HepG2 (cell line): Measurements from ENCODE around the gene ECD. TPM values are rescaled to one million over a fixed set of nuclear protein-coding genes. Genes with fewer than 3 reads are reported as not detected.

ENCODE experiments used
- ATF4 ChIP-seq, 2 experiments: fragments of 450-650 bp in 1 of 2; sonication (generic) in 1 of 2; formaldehyde crosslinking; IDR thresholded peaks; 2 replicates each; pipeline versions ENCODE4 v1.5.0 to v1.8.0; 2020 to 2022; ENCODE audit warnings: mild to moderate bottlenecking in 1 of 2, missing genetic modification reagents in 1 of 2
- ETV6 ChIP-seq: sonication (generic); formaldehyde crosslinking; conservative IDR thresholded peaks from 2 replicates; pipeline ENCODE4 v1.4.0; 2020; ENCODE audit warnings: missing genetic modification reagents
- IKZF5 ChIP-seq: IDR thresholded peaks from 2 replicates; pipeline ENCODE4 v1.6.1; 2018; ENCODE audit warnings: missing genetic modification reagents, mild to moderate bottlenecking, missing compliant biosample characterization
- MEF2D ChIP-seq: sonication (generic); formaldehyde crosslinking; IDR thresholded peaks from 2 replicates; pipeline ENCODE4 v1.5.1; 2020; ENCODE audit warnings: mild to moderate bottlenecking, missing genetic modification reagents
- PRMT3 ChIP-seq: sonication (generic); formaldehyde crosslinking; IDR thresholded peaks from 2 replicates; pipeline ENCODE4 v1.8.1; 2022; ENCODE audit warnings: low read depth, mild to moderate bottlenecking, moderate library complexity, missing genetic modification reagents, borderline replicate concordance
- ZNF142 ChIP-seq: sonication (generic); formaldehyde crosslinking; IDR thresholded peaks from 2 replicates; pipeline ENCODE4 v1.4.0; 2020; ENCODE audit warnings: missing genetic modification reagents
- ZNF17 ChIP-seq: sonication (generic); formaldehyde crosslinking; IDR thresholded peaks from 2 replicates; pipeline ENCODE4 v1.5.0; 2020; ENCODE audit warnings: mild to moderate bottlenecking, missing genetic modification reagents
- ZNF431 ChIP-seq: sonication (generic); formaldehyde crosslinking; IDR thresholded peaks from 2 replicates; pipeline ENCODE4 v1.9.0; 2022; ENCODE audit warnings: missing genetic modification reagents, low read depth, mild to moderate bottlenecking, borderline replicate concordance
- ZNF7 ChIP-seq: IDR thresholded peaks from 2 replicates; pipeline ENCODE4 v1.6.1; 2016; ENCODE audit warnings: missing biosample characterization, missing genetic modification reagents
- polyA plus RNA-seq, 8 experiments: library from polyadenylated mRNA; depleted of rRNA in 3 of 8; stranded (reverse) in 7 of 8; unstranded in 1 of 8; fragments of >200 nt; fragmentation: Illumina TruSeq in 4 of 8; extraction: Trizol in 4 of 8; gene quantifications; 2 replicates each; pipeline versions ENCODE4 v1.2.1 to v1.2.3, GENCODE V29; 2011 to 2016; ENCODE audit warnings: low read depth in 4 of 8, missing spikeins in 1 of 8, mixed read lengths in 1 of 8; ENCODE audit not compliant: insufficient read depth in 1 of 8
- total RNA-seq, 5 experiments: library from RNA; depleted of rRNA; stranded (reverse); fragments of >200 nt; fragmentation: Illumina TruSeq; extraction: Trizol; gene quantifications; 2 replicates each; pipeline ENCODE4 v1.2.3, GENCODE V29; 2016; ENCODE audit warnings: low read depth in 1 of 5
- TF ChIP-seq, protein P1 (sequence below): fragments of 450-650 bp; IDR thresholded peaks from 2 replicates; pipeline ENCODE4 v1.6.1; 2017; ENCODE audit warnings: mild to moderate bottlenecking
- TF ChIP-seq, protein P2 (sequence below): IDR thresholded peaks from 2 replicates; pipeline ENCODE4 v1.6.1; 2016; ENCODE audit warnings: low read depth, missing genetic modification reagents, missing compliant biosample characterization

ECD gene
- total and polyA plus RNA-seq, 2 of the 13 experiments (the other 11 are each of a cell fraction or from before 2014, with no cell fraction given): 21.5 to 27.6 TPM

- no peak for TF ChIP-seq ZNF142 (CRISPR knock-in tag)
- TF ChIP-seq, protein P1, sequence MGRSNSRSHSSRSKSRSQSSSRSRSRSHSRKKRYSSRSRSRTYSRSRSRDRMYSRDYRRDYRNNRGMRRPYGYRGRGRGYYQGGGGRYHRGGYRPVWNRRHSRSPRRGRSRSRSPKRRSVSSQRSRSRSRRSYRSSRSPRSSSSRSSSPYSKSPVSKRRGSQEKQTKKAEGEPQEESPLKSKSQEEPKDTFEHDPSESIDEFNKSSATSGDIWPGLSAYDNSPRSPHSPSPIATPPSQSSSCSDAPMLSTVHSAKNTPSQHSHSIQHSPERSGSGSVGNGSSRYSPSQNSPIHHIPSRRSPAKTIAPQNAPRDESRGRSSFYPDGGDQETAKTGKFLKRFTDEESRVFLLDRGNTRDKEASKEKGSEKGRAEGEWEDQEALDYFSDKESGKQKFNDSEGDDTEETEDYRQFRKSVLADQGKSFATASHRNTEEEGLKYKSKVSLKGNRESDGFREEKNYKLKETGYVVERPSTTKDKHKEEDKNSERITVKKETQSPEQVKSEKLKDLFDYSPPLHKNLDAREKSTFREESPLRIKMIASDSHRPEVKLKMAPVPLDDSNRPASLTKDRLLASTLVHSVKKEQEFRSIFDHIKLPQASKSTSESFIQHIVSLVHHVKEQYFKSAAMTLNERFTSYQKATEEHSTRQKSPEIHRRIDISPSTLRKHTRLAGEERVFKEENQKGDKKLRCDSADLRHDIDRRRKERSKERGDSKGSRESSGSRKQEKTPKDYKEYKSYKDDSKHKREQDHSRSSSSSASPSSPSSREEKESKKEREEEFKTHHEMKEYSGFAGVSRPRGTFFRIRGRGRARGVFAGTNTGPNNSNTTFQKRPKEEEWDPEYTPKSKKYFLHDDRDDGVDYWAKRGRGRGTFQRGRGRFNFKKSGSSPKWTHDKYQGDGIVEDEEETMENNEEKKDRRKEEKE: no peak
- TF ChIP-seq, protein P2, sequence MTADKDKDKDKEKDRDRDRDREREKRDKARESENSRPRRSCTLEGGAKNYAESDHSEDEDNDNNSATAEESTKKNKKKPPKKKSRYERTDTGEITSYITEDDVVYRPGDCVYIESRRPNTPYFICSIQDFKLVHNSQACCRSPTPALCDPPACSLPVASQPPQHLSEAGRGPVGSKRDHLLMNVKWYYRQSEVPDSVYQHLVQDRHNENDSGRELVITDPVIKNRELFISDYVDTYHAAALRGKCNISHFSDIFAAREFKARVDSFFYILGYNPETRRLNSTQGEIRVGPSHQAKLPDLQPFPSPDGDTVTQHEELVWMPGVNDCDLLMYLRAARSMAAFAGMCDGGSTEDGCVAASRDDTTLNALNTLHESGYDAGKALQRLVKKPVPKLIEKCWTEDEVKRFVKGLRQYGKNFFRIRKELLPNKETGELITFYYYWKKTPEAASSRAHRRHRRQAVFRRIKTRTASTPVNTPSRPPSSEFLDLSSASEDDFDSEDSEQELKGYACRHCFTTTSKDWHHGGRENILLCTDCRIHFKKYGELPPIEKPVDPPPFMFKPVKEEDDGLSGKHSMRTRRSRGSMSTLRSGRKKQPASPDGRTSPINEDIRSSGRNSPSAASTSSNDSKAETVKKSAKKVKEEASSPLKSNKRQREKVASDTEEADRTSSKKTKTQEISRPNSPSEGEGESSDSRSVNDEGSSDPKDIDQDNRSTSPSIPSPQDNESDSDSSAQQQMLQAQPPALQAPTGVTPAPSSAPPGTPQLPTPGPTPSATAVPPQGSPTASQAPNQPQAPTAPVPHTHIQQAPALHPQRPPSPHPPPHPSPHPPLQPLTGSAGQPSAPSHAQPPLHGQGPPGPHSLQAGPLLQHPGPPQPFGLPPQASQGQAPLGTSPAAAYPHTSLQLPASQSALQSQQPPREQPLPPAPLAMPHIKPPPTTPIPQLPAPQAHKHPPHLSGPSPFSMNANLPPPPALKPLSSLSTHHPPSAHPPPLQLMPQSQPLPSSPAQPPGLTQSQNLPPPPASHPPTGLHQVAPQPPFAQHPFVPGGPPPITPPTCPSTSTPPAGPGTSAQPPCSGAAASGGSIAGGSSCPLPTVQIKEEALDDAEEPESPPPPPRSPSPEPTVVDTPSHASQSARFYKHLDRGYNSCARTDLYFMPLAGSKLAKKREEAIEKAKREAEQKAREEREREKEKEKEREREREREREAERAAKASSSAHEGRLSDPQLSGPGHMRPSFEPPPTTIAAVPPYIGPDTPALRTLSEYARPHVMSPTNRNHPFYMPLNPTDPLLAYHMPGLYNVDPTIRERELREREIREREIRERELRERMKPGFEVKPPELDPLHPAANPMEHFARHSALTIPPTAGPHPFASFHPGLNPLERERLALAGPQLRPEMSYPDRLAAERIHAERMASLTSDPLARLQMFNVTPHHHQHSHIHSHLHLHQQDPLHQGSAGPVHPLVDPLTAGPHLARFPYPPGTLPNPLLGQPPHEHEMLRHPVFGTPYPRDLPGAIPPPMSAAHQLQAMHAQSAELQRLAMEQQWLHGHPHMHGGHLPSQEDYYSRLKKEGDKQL: peak; percentile 79
- TF ChIP-seq MEF2D: peak; percentile 93
- no peak for TF ChIP-seq PRMT3
- no peak for TF ChIP-seq ZNF17 (CRISPR knock-in tag)
- no peak for TF ChIP-seq ETV6 (CRISPR knock-in tag)
- TF ChIP-seq ATF4 (CRISPR knock-in tag; IDR thresholded peaks at IDR 0.05): 0 out of 4 replicates have a peak, but pooled peaks of 1 of the 2 experiments have one; percentile 19
- peak; percentile 66; the same call in 1 of the 2 replicates for TF ChIP-seq ZNF431 (CRISPR knock-in tag)
- peak; percentile 89 for TF ChIP-seq IKZF5
- TF ChIP-seq ZNF7 (CRISPR knock-in tag): no peak
Measured at GRCh38 chr10:73131913-73132686, 35.7 kb downstream of the ECD start (continued).
